PFSK-1 (cell line): ENCODE results near the gene PLEKHJ1.

Source experiments
- POLR2AphosphoS5 ChIP-seq: IDR thresholded peaks from 2 replicates; pipeline ENCODE4 v1.6.1; 2012; ENCODE audit warnings: low read depth, mild to moderate bottlenecking, control low read depth, low read length, moderate library complexity
- SIN3A ChIP-seq: IDR thresholded peaks from 2 replicates; pipeline ENCODE4 v1.6.1; 2012; ENCODE audit warnings: mild to moderate bottlenecking, low read length, moderate library complexity, borderline replicate concordance; ENCODE audit not compliant: insufficient read depth
- TAF1 ChIP-seq: IDR thresholded peaks from 2 replicates; pipeline ENCODE4 v1.6.1; 2012; ENCODE audit warnings: low read length, control low read depth, borderline replicate concordance; ENCODE audit not compliant: insufficient read depth
- TF ChIP-seq, protein P1 (sequence below), 2 experiments: IDR thresholded peaks; 2 replicates each; pipeline versions ENCODE4 v1.6.1 to v1.8.0; 2011 to 2012; ENCODE audit warnings: low read depth in 2 of 2, low read length in 2 of 2, control low read depth in 1 of 2, inconsistent platforms in 1 of 2, mild to moderate bottlenecking in 1 of 2, moderate library complexity in 1 of 2; ENCODE audit not compliant: insufficient read depth in 1 of 2

DNA sequence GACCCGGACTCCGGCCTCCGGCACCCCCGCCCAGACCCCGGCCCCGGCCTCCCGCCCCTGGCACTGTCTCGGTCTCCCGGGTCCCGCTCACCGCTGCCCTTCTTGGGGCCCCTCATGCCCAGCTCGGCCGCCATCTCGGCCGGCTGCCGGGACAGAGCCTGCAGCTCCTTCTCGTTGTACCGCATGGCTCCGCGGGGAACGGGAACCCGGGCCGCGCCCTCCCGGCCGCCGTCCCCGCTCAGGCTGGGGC is 140 bp downstream of the PLEKHJ1 start:
- TF ChIP-seq TAF1 (no peak), POLR2AphosphoS5 (no peak; the same call in 1 of the 2 replicates), SIN3A (no peak)
- TF ChIP-seq, protein P1, sequence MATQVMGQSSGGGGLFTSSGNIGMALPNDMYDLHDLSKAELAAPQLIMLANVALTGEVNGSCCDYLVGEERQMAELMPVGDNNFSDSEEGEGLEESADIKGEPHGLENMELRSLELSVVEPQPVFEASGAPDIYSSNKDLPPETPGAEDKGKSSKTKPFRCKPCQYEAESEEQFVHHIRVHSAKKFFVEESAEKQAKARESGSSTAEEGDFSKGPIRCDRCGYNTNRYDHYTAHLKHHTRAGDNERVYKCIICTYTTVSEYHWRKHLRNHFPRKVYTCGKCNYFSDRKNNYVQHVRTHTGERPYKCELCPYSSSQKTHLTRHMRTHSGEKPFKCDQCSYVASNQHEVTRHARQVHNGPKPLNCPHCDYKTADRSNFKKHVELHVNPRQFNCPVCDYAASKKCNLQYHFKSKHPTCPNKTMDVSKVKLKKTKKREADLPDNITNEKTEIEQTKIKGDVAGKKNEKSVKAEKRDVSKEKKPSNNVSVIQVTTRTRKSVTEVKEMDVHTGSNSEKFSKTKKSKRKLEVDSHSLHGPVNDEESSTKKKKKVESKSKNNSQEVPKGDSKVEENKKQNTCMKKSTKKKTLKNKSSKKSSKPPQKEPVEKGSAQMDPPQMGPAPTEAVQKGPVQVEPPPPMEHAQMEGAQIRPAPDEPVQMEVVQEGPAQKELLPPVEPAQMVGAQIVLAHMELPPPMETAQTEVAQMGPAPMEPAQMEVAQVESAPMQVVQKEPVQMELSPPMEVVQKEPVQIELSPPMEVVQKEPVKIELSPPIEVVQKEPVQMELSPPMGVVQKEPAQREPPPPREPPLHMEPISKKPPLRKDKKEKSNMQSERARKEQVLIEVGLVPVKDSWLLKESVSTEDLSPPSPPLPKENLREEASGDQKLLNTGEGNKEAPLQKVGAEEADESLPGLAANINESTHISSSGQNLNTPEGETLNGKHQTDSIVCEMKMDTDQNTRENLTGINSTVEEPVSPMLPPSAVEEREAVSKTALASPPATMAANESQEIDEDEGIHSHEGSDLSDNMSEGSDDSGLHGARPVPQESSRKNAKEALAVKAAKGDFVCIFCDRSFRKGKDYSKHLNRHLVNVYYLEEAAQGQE (IDR thresholded peaks at IDR 0.05; ENCODE audit: insufficient read depth in 1 of 2, low read depth in 2 of 2, low read length in 2 of 2): 0 out of 4 replicates have a peak, but pooled peaks of 1 of the 2 experiments have one; percentile 22
